ENCODE results near the gene RHBDD1.

The RHBDD1 gene

GRCh38 chr2:227020416-227020815 is 184.6 kb downstream of the RHBDD1 start:
- DNase-seq (ENCODE audit: extremely low read depth in 1 of 2, low read depth in 1 of 2) = no peak

GRCh38 chr2:227022608-227023007 is 186.8 kb downstream of the RHBDD1 start:
- no peak for DNase-seq (ENCODE audit: extremely low read depth in 1 of 2, low read depth in 1 of 2)

GRCh38 chr2:227025510-227025909 is 189.7 kb downstream of the RHBDD1 start:
- no peak for DNase-seq (ENCODE audit: extremely low read depth in 1 of 2, low read depth in 1 of 2)

GRCh38 chr2:227029426-227030105 is 193.7 kb downstream of the RHBDD1 start:
- DNase-seq (ENCODE audit: extremely low read depth in 1 of 2, low read depth in 1 of 2) = no peak

- DNase-seq (ENCODE audit: extremely low read depth in 1 of 2, low read depth in 1 of 2) = no peak
Measured at GRCh38 chr2:227030789-227031188, 194.9 kb downstream of the RHBDD1 start.

GRCh38 chr2:227031379-227031778 is 195.5 kb downstream of the RHBDD1 start:
- no peak for DNase-seq (ENCODE audit: extremely low read depth in 1 of 2, low read depth in 1 of 2)

- no peak for DNase-seq (ENCODE audit: extremely low read depth in 1 of 2, low read depth in 1 of 2)
Measured at GRCh38 chr2:227033471-227034148, 197.8 kb downstream of the RHBDD1 start.

GRCh38 chr2:227035711-227036367 is 200.0 kb downstream of the RHBDD1 start:
- DNase-seq (ENCODE audit: extremely low read depth in 1 of 2, low read depth in 1 of 2) = no peak

GRCh38 chr2:227036527-227036926 is 200.7 kb downstream of the RHBDD1 start:
- no peak for DNase-seq (ENCODE audit: extremely low read depth in 1 of 2, low read depth in 1 of 2)

- DNase-seq (ENCODE audit: extremely low read depth in 1 of 2, low read depth in 1 of 2) = no peak
Measured at GRCh38 chr2:227038550-227039189, 202.8 kb downstream of the RHBDD1 start.

GRCh38 chr2:227043981-227044380 is 208.1 kb downstream of the RHBDD1 start:
- no peak for DNase-seq (ENCODE audit: extremely low read depth in 1 of 2, low read depth in 1 of 2)
